IPS DF 4.7 (cell line): ENCODE results near the gene DUSP9.

ENCODE experiments used
- DNase-seq: peaks from one replicate; pipeline ENCODE4 v3.0.0-alpha.2; 2013; ENCODE audit warnings: low spot score; ENCODE audit errors: extremely low read depth

The DUSP9 gene

GRCh38 chrX:153621949-153622598, 24.9 kb upstream of the DUSP9 start:
- DNase-seq, result no peak

GRCh38 chrX:153622661-153623309, 24.2 kb upstream of the DUSP9 start:
- DNase-seq, result no peak

GRCh38 chrX:153623310-153624029, 23.5 kb upstream of the DUSP9 start:
- DNase-seq, result no peak

- DNase-seq, result no peak
Observed at GRCh38 chrX:153624196-153625091, 22.6 kb upstream of the DUSP9 start.

GRCh38 chrX:153625271-153626024, 21.6 kb upstream of the DUSP9 start:
- no peak for DNase-seq

- DNase-seq, result no peak
Observed at GRCh38 chrX:153626025-153626633, 20.9 kb upstream of the DUSP9 start.

GRCh38 chrX:153626863-153627674, 19.9 kb upstream of the DUSP9 start:
- no peak for DNase-seq

- DNase-seq, result no peak
Observed at GRCh38 chrX:153627675-153628111, 19.3 kb upstream of the DUSP9 start.

GRCh38 chrX:153628129-153628528, 18.9 kb upstream of the DUSP9 start:
- DNase-seq, result no peak

GRCh38 chrX:153628665-153629064, 18.3 kb upstream of the DUSP9 start:
- DNase-seq, result no peak

GRCh38 chrX:153631346-153631745, 15.7 kb upstream of the DUSP9 start:
- DNase-seq, result no peak

- no peak for DNase-seq
Observed at GRCh38 chrX:153631907-153632594, 15.0 kb upstream of the DUSP9 start.

GRCh38 chrX:153632595-153632946, 14.4 kb upstream of the DUSP9 start:
- DNase-seq, result no peak

- no peak for DNase-seq
Observed at GRCh38 chrX:153633048-153633447, 14.0 kb upstream of the DUSP9 start.

GRCh38 chrX:153633607-153634180, 13.3 kb upstream of the DUSP9 start:
- no peak for DNase-seq

- DNase-seq, result no peak
Observed at GRCh38 chrX:153634236-153634635, 12.8 kb upstream of the DUSP9 start.

GRCh38 chrX:153634832-153635231, 12.2 kb upstream of the DUSP9 start:
- DNase-seq, result no peak

GRCh38 chrX:153635388-153635787, 11.6 kb upstream of the DUSP9 start:
- no peak for DNase-seq
